OCI-LY1 (cell line): Measurements from ENCODE around the gene TNFAIP8L3.
"Not testable (repeated sequence)": the region's sequence is repeated elsewhere in the genome, so short reads cannot be mapped to it uniquely, and the experiment has no call there.

ENCODE experiments used
- H2AFZ ChIP-seq: fragments of 200-600 bp; sonication (generic), shearing (Covaris generic); 2 replicates; pipeline ENCODE4 v1.6.0; 2014; ENCODE audit warnings: antibody characterized with exemption, mild to moderate bottlenecking, low read length
- H3F3A ChIP-seq: fragments of 200-600 bp; sonication (generic), shearing (Covaris generic); 2 replicates; pipeline ENCODE4 v1.6.0; 2014; ENCODE audit warnings: mild to moderate bottlenecking, antibody characterized with exemption, low read length, moderate library complexity; ENCODE audit not compliant: insufficient read depth
- H3K27ac ChIP-seq: fragments of 200-600 bp; sonication (generic); 2 replicates; pipeline ENCODE4 v1.5.1; 2014; ENCODE audit warnings: low read length, mixed run types, mild to moderate bottlenecking, low read depth; ENCODE audit not compliant: poor library complexity, severe bottlenecking
- H3K27me3 ChIP-seq: fragments of 200-600 bp; sonication (generic); 2 replicates; pipeline ENCODE4 v1.6.0; 2014; ENCODE audit warnings: antibody characterized with exemption, mild to moderate bottlenecking, low read length, moderate library complexity; ENCODE audit not compliant: insufficient read depth
- H3K36me3 ChIP-seq: fragments of 200-600 bp; sonication (generic); 2 replicates; pipeline ENCODE4 v1.6.1; 2014; ENCODE audit warnings: mild to moderate bottlenecking, antibody characterized with exemption, low read length, moderate library complexity, mixed read lengths; ENCODE audit not compliant: insufficient read depth
- H3K4me1 ChIP-seq: fragments of 200-600 bp; sonication (generic); 2 replicates; pipeline ENCODE4 v1.5.1; 2014; ENCODE audit warnings: mild to moderate bottlenecking, low read length, moderate library complexity; ENCODE audit not compliant: insufficient read depth, severe bottlenecking
- H3K4me2 ChIP-seq: fragments of 200-600 bp; sonication (generic), shearing (Covaris generic); 2 replicates; pipeline ENCODE4 v1.6.1; 2014; ENCODE audit warnings: low read length
- H3K4me3 ChIP-seq: fragments of 200-600 bp; sonication (generic); 2 replicates; pipeline ENCODE4 v1.5.1; 2014; ENCODE audit warnings: low read length, low read depth, mild to moderate bottlenecking, mixed read lengths; ENCODE audit not compliant: poor library complexity, severe bottlenecking
- H3K79me2 ChIP-seq: fragments of 200-600 bp; shearing (Covaris generic); 2 replicates; pipeline ENCODE4 v1.6.1; 2016; ENCODE audit warnings: mixed run types, low read length, mixed read lengths; ENCODE audit not compliant: insufficient read depth
- H3K9ac ChIP-seq: fragments of 200-600 bp; sonication (generic), shearing (Covaris generic); 2 replicates; pipeline ENCODE4 v1.6.1; 2014; ENCODE audit warnings: mild to moderate bottlenecking, low read length, mixed read lengths
- H3K9me2 ChIP-seq: fragments of 200-600 bp; sonication (generic), shearing (Covaris generic); 2 replicates; pipeline ENCODE4 v1.6.1; 2014; ENCODE audit warnings: low read depth, mild to moderate bottlenecking, low read length, mixed read lengths
- H3K9me3 ChIP-seq: fragments of 200-600 bp; shearing (Covaris generic); 2 replicates; pipeline ENCODE4 v1.6.1; 2014; ENCODE audit warnings: low read length, mixed read lengths
- H4K20me1 ChIP-seq: fragments of 200-600 bp; sonication (generic), shearing (Covaris generic); 2 replicates; pipeline ENCODE4 v1.6.0; 2016; ENCODE audit warnings: mild to moderate bottlenecking, low read length; ENCODE audit not compliant: insufficient read depth
- EZH2 ChIP-seq: fragments of 200-600 bp; sonication (generic), shearing (Covaris generic); IDR thresholded peaks from 2 replicates; pipeline ENCODE4 v1.8.0; 2017; ENCODE audit warnings: borderline replicate concordance, mixed run types, mild to moderate bottlenecking, antibody characterized with exemption, low read length, moderate library complexity, mixed read lengths
- TF ChIP-seq, protein P1 (sequence below): fragments of 200-600 bp; sonication (generic), shearing (Covaris generic); IDR thresholded peaks from 2 replicates; pipeline ENCODE4 v1.5.1; 2017; ENCODE audit warnings: mild to moderate bottlenecking, antibody characterized with exemption, low read length, moderate library complexity, mixed read lengths

TNFAIP8L3 gene

GRCh38 chr15:51094606-51095569 lies at the start of gene TNFAIP8L3:
TNFAIP8L3 (minus strand) TSS chr15:51094906; CDS start chr15:51094595, 311 bp downstream.
- Histone ChIP-seq H3F3A (no peaks in the 10 kb centered on the region), H3K36me3 (no peaks in the 10 kb centered on the region), H3K9ac (no peak within 1 kb of the TSS), H3K27me3 (no peaks in the 10 kb centered on the region; the same call in 1 of the 2 replicates), H3K4me3 (no peak within 1 kb of the TSS), H3K9me2 (no peaks in the 10 kb centered on the region), H3K9me3 (no peaks in the 10 kb centered on the region), H4K20me1 (no peaks in the 10 kb centered on the region), H3K4me1 (no peaks in the 10 kb centered on the region), H2AFZ (no peak within 1 kb of the TSS), H3K79me2 (no peaks in the 10 kb centered on the region), H3K4me2 (no peak within 1 kb of the TSS), H3K27ac (no peak within 1 kb of the TSS)
- no peak for TF ChIP-seq EZH2
- TF ChIP-seq, protein P1, sequence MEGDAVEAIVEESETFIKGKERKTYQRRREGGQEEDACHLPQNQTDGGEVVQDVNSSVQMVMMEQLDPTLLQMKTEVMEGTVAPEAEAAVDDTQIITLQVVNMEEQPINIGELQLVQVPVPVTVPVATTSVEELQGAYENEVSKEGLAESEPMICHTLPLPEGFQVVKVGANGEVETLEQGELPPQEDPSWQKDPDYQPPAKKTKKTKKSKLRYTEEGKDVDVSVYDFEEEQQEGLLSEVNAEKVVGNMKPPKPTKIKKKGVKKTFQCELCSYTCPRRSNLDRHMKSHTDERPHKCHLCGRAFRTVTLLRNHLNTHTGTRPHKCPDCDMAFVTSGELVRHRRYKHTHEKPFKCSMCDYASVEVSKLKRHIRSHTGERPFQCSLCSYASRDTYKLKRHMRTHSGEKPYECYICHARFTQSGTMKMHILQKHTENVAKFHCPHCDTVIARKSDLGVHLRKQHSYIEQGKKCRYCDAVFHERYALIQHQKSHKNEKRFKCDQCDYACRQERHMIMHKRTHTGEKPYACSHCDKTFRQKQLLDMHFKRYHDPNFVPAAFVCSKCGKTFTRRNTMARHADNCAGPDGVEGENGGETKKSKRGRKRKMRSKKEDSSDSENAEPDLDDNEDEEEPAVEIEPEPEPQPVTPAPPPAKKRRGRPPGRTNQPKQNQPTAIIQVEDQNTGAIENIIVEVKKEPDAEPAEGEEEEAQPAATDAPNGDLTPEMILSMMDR: no peak

DNA sequence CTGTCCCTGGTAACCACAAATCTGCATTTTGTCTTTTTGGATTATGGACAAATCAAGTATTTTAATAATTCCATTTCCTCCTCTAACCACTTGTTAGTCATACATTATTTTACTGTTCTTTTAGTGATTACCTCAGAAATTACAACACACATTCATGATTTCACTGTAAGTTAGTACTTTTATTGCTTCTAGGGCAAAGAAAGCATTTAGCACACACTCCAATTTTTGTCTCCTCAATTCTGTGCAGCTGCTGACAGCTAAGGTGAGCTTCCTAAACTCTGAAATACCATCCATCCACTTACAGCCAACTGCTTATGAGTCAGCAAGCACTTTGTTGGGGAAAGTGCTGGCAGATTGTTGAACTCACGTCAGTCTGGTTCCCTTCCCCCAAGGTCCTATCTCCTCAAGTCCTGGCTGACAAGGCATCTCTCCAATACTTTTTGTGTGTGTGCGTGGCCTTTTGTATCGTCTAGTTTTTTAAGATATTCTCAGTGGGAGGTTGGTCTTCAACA lies 49.4 kb upstream of the TNFAIP8L3 start:
- Histone ChIP-seq H3K4me2 (no peak overlapping the region), H3K36me3 (no peaks in the 10 kb centered on the region), H2AFZ (no peak overlapping the region), H3K9me3 (no peaks in the 10 kb centered on the region), H3K4me1 (no peaks in the 10 kb centered on the region), H3K27me3 (no peaks in the 10 kb centered on the region), H3K79me2 (no peaks in the 10 kb centered on the region), H3K27ac (no peak overlapping the region), H3F3A (no peaks in the 10 kb centered on the region), H4K20me1 (no peaks in the 10 kb centered on the region), H3K9ac (no peak overlapping the region), H3K9me2 (no peaks in the 10 kb centered on the region), H3K4me3 (no peak overlapping the region)
- TF ChIP-seq, protein P1: no peak
- no peak for TF ChIP-seq EZH2

DNA sequence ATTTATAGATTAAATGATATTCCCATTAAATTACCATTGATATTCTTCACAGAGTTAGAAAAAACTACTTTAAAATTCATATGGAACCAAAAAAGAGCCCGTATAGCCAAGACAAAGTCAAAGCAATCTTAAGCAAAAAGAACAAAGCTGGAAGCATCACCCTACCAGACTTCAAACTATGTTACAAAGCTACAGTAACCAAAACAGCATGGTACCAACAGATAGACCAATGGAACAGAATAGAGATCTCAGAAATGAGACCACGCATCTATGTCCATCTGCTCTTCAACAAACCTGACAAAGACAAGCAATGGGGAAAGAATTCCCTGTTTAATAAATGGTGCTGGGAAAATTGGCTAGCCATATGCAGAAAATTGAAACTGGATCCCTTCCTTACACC lies 45.6 kb upstream of the TNFAIP8L3 start:
- H3K27me3 ChIP-seq, H3K79me2 ChIP-seq, H3K9me3 ChIP-seq, H3K4me3 ChIP-seq, H3K4me1 ChIP-seq, H4K20me1 ChIP-seq, H3K4me2 ChIP-seq, H3K27ac ChIP-seq, H3K9me2 ChIP-seq, H2AFZ ChIP-seq, H3F3A ChIP-seq, H3K36me3 ChIP-seq, H3K9ac ChIP-seq: not testable (repeated sequence)
